ENCODE data around the gene KCTD10.

The KCTD10 gene

GRCh38 chr12:109477185-109477962 is at the start of gene KCTD10, which contains the start of gene UBE3B:
KCTD10 (minus strand) TSS chr12:109477300; CDS start chr12:109477262, 38 bp downstream.
UBE3B (plus strand) TSS chr12:109477634; CDS start chr12:109483552, 5,918 bp downstream.
- DNase-seq (ENCODE audit: low read depth in 3 of 3), result peak; percentile 67 to 79 (median 70)

DNA sequence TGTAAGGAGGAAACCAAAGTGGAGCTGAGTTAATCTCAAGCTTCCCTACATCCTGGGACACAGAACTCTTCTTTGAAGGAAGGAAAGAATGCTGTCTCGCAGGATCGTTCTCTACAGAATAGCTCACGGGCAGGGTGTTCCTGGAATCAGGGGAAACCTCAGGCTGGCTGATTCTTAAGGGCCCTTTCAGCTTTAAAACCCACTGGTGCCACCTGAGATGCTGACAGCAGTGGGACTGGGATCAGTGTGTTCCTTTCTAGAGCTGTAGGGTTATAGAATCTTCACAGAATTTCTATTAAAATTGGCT is 48.1 kb upstream of the KCTD10 start:
- no peak for DNase-seq (ENCODE audit: low read depth in 3 of 3)

DNA sequence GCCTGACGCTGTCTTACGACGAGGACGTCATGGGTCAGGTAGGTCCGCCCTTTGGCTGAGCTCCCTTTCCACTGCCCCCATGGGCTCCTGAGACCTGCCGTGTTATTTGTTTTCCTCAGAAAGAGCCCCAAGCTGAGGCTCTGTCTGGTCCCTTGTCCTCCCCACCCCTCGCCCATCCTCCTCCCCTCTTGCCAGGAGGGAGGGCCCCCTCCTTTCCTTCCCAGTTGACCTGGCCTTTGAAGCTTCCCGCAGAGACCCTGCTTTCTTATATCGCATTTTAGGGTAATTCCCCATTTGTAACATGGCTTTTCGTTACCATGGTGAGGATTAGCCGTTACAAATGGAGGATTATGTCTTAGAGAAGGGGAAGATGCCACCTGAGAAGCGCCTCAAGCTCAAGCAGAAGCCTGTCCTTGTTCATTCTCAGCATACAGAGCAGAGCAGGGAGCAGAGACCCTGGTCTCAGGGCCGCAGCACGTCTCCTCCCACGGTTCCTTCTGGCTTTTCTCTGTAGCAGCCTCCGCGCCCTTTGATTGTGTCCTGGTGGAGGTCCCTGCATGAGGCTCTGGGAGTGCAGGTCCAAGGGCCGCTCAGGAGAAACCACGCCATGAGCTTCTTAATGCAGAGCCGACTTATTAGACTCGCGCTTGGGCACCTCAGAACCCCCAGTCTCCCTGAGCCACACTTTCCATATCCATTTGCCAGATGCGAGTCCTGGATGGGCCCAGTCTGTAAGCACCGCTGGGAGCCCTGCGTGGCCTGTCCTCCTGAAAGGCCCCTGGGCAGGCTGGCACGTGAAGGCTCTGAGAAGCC is 47.6 kb upstream of the KCTD10 start:
- DNase-seq (ENCODE audit: low read depth in 3 of 3), result no peak

- no peak for DNase-seq (ENCODE audit: low read depth in 3 of 3)
Measured at GRCh38 chr12:109523504-109523903, 46.4 kb upstream of the KCTD10 start.

DNA sequence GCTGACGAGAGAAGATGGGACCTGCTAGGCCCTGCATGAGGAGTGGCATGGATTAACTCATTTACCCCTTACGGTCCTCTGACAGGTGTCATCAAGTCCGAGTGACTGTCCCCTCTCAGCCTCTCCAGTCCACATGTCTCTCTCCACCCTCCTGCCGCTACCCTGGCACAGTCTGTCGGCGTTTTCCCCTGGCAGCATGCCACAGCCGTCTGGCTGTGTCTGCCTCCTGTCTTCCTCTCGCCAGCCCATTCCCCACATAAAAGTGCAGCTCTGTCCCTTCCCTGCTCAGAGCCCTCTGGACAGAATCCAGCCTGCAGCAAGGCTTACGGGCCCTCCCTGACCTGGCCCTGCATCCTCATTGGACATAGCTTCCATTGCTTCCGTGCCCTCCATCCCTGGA is 46.0 kb upstream of the KCTD10 start:
- DNase-seq (ENCODE audit: low read depth in 3 of 3), result no peak

- no peak for DNase-seq (ENCODE audit: low read depth in 3 of 3)
Measured at GRCh38 chr12:109521831-109522230, 44.7 kb upstream of the KCTD10 start.

DNA sequence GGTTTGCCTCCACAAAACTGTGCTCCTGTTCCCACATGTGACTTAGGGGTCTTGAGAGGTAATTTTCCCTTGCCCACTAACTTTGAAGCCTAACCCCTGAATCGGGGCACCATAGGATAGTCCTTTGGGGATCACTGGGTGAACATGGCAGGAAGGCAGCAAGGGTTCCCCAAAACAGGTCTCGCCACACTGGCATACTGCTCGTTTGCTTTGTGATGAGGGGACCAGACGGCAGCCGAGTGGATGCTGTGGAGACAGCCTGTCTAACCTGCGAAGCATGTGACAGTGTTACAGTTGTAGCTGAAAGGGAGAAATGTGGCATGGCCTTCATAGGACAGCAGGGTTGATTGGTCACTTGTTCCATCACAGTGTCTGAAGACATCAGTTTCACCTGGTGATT is 42.7 kb upstream of the KCTD10 start:
- no peak for DNase-seq (ENCODE audit: low read depth in 3 of 3)

DNA sequence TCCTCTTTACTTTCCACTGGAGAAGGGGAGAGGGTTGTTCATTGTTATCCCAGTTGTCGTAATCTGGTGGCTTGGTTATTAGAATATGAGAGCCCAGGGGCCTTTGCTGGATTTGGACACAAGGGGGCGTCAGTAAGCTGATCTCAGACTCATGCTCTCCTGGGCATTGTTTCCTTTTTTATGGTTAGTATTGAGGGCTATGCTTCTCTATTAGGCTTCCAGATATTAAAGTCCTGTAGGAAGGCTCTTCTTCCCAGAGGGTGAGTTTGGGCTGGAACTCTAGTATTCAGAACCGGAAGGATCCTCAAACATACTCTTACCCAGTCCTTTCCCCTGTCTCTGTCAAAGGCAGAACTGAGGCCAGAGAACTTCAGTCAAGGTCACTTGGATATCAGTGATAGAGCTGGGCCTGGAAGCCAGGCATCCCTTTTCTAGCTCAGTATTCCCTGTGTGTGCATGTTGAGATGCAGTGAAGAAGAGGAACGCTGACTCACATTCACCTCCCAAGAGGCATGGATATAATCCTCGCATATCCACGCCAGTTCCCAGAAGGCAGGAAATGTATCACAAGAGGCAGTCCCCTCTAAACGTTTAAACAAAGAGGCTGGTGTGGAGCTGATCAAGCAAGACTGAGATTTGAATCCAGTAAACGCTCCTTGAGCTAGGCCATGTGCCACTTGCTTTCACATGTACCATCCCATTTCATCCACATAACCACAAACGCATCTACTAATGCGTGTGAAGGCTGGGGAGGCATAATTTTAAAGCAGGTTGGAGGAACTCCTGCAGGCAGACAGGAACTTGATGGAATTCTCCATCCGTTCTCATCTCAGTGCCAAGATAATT is 41.9 kb upstream of the KCTD10 start:
- peak; percentile 12 to 22 (median 17) for DNase-seq (ENCODE audit: low read depth in 3 of 3)

DNA sequence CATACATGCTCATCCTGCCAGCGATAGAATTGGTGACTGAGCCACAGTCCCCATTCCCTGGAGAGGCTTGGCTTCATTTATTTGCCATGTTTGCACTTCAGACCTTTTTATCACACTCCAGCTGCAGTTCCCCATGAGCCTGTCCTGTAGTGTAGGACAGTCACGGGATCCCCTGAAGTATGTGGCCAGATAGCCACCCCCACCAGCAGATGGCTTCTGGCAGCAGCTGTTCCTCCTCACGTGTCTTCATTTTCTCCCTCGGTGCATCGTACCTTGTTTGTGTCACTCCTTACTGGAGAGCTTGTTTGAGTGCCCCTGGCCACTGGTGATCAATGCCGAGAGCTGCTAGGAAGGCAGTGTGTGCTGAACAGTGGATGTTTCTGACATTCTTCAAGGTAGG is 40.5 kb upstream of the KCTD10 start:
- no peak for DNase-seq (ENCODE audit: low read depth in 3 of 3)

DNA sequence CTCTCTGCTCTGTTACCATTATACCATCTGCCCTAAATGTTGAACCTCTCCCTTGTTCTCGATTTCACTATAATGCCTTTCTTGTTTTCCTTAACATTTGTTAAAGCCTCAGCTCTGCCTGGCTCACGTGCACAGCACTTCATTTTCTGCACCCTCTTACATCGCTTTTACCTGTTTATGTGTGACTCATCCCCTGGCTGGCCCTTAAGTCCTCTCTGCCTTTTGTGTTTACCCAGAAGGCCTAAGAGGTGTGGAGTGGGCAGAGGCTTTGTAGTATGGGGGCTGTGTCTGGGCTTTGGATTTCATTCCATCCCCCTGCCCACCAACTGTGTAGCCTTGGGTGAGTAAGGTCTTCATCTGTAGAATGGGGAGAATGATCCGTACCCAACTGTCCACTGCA is 36.9 kb upstream of the KCTD10 start:
- no peak for DNase-seq (ENCODE audit: low read depth in 3 of 3)

- no peak for DNase-seq (ENCODE audit: low read depth in 3 of 3)
Measured at GRCh38 chr12:109513051-109513450, 36.0 kb upstream of the KCTD10 start.

DNA sequence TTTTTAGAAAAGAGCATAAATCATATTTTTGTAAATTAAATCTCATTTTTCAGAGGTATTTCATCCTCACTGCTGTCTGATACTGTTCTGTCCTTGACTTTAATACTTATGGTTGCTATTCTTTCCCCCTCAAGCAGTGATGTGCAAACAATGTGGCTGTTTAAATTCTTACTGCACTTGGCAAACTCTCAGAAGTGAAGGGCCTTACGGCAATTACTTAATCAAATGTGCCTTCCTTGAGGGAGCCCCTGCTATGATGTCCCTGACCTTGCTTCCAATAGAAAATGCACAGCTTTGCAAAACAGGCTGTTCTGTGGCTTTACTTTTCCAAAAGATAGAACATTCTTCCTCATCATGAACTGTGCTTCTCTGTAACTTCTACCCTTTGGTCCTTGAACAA is 35.5 kb upstream of the KCTD10 start:
- no peak for DNase-seq (ENCODE audit: low read depth in 3 of 3)

DNA sequence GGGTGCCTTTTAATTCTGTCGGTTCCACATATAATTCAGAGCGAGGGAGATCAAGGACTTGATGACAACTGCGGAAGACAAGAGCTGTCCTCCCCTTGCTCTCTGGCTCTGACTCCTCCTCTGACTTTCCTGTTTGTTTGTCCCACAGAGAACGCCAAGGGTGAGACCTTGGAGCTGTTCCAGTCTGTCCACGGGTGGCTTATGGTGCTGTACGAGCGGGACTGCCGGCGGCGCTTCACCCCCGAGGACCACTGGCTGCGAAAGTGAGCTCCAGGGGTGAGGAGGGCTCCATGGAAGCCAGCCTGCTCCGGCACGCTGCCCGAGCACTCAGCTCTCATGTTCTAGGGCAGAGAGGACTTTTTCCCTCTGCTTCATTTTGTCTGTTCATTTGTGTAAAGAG is 33.1 kb upstream of the KCTD10 start:
- no peak for DNase-seq (ENCODE audit: low read depth in 3 of 3)

- no peak for DNase-seq (ENCODE audit: low read depth in 3 of 3)
Measured at GRCh38 chr12:109504068-109504467, 27.0 kb upstream of the KCTD10 start.

- DNase-seq (ENCODE audit: low read depth in 3 of 3), result no peak
Measured at GRCh38 chr12:109503611-109504010, 26.5 kb upstream of the KCTD10 start.

DNA sequence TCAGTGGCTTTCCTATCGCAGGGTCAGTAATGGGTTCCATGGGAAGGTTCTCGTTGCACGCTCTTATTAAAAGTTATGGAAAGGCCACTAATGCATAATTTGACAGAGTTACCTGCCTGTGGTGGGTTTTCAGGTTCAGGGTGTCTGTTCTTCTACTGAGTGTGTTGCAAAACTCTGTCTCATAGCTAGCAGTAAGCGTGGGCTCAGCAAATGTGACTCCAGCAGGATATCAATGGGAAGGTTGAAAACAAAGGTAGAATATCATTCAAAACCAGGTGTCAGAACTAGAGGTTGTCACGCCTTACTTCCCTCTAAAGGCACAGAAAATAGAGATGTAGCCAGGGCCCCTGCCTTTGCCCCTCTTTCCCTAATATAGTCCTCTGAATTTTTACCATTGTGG is 25.2 kb upstream of the KCTD10 start:
- no peak for DNase-seq (ENCODE audit: low read depth in 3 of 3)

- no peak for DNase-seq (ENCODE audit: low read depth in 3 of 3)
Measured at GRCh38 chr12:109501299-109501698, 24.2 kb upstream of the KCTD10 start.

DNA sequence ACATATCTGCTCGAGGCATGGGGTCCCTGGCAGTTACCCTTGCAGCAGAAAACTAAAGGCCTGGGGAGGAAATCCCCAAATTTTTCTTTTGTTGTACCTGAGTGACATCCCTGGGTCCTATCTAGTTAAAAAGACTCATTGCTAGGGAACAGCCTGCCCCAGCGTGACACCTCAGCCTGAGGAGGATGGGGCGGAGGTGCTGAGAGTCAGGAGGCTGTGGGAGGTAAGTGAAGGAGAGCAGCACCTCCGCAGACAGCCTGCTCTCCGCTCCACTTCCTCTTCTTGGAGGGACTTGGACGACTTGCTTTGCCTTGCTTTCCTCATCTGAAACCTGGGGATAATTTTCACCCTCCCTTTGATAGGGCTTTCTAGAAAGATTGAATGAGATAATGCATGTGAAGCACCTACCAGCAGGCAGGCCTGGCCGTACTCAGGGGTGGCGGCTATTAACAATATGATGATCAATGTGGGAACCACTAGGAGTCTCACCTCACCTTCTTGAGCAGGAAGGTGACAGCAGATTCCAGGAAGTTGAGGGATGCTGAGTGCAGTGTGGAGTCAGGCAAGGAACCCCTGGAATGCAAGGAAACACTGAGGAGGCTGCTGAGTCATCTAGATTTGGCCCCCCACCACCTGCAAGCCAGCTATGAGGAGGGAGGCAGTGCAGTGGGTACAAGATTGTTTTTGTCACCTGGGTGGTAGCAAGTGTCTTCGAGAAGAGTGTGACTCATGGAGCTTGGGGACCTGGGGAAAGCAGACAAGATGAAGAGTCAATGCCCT is 23.5 kb upstream of the KCTD10 start:
- no peak for DNase-seq (ENCODE audit: low read depth in 3 of 3)

DNA sequence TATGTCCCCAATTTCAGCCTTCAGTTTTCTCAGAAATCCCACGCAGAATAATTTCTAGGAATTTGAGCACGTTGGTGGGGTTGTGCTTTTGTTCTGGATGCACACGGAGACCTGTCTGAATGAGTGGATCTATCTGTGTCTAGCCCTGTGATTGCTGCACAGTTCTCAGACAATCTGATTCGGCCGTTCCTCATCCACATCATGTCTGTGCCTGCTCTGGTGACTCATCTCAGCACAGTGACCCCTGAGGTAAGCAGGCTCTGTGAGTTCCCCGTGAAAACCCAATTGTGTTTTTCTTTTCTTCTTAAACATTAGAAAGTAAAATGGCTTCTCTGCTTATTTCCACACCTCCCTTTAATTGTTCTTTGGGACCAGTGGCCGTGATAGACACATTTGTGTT is 20.6 kb upstream of the KCTD10 start:
- no peak for DNase-seq (ENCODE audit: low read depth in 3 of 3)

- no peak for DNase-seq (ENCODE audit: low read depth in 3 of 3)
Measured at GRCh38 chr12:109496306-109496705, 19.2 kb upstream of the KCTD10 start.

DNA sequence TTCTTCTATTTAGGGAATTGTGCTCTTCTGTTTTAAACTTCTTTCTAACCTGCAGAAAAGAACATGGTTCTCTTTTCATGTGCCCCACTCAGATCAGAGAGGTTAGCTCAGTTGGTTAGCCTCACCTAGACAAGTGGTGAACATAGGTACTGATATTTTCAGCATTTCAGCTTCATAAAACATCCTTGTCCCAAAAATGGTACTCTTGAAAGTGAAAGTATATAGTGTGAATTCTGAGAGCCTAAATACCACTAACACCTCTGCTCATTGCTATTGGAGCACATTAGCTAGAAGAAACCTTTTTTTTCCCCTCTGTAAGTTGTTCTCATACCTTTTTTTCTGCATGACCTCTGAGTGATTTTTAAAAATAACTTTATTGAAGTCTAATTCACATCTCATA is 17.9 kb upstream of the KCTD10 start:
- DNase-seq (ENCODE audit: low read depth in 3 of 3), result no peak

Data from stimulated activated CD4-positive, alpha-beta T cell treated with anti-CD3 and anti-CD28 coated beads, TNF-alpha, amount 100 ng/mL, for 4 hours (primary cell).